ENCODE measurements around the gene ENKUR. TPM values are rescaled to one million over a fixed set of nuclear protein-coding genes. Genes with fewer than 3 reads are reported as not detected.

ENKUR gene
- total RNA-seq, 1 donor: 0.09 TPM

DNA sequence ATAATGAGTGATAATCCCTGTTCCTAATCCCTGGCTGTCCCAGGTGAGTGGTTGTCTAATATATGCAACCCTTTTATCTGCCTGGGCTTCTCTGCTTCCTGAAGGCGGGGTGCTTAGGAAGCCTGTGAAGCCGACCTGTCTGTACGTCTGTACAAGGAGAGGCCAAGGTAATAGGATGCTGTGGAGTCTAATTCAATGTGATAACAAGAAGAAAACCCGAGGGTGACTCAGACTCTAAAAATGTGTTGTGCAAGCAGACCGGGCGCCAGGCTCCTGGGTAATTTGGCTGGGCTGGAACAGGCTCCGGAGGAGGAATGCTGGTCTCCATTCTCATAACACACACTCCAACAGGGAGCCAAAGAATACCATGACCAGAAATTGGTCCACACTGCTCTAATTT, 44.0 kb upstream of the ENKUR start:
- no peak overlapping the region for H3K4me3 ChIP-seq (ENCODE audit: low read depth, low read length)
- peak; percentile 96 for DNase-seq (ENCODE audit: low read depth)

DNA sequence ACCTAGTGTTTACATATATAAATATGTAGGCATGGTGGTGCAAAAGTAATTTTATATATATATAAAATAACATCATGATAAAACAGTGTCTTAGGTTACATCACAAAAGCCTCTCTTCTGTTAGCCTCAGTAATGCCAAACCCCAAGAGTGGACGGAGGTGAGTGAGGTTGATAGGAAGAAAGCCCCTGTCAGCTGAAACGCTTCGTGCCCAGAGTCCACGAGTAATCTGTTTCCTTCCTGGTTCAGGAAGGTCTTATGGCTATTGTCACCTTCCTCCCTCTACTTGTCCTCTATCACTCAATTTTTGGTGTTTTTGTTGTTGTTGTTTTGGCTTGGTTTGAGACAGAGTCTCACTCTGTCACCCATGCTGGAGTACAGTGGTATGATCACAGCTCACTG, 41.9 kb upstream of the ENKUR start:
- no peak overlapping the region for H3K4me3 ChIP-seq (ENCODE audit: low read depth, low read length)
- no peak for DNase-seq (ENCODE audit: low read depth)
- TF ChIP-seq, protein P1, sequence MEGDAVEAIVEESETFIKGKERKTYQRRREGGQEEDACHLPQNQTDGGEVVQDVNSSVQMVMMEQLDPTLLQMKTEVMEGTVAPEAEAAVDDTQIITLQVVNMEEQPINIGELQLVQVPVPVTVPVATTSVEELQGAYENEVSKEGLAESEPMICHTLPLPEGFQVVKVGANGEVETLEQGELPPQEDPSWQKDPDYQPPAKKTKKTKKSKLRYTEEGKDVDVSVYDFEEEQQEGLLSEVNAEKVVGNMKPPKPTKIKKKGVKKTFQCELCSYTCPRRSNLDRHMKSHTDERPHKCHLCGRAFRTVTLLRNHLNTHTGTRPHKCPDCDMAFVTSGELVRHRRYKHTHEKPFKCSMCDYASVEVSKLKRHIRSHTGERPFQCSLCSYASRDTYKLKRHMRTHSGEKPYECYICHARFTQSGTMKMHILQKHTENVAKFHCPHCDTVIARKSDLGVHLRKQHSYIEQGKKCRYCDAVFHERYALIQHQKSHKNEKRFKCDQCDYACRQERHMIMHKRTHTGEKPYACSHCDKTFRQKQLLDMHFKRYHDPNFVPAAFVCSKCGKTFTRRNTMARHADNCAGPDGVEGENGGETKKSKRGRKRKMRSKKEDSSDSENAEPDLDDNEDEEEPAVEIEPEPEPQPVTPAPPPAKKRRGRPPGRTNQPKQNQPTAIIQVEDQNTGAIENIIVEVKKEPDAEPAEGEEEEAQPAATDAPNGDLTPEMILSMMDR (IDR thresholded peaks at IDR 0.05; ENCODE audit: insufficient read depth, low read length): no peak

More for the DNA sequence above, 44.0 kb upstream of the ENKUR start:
- TF ChIP-seq, protein P1 (IDR thresholded peaks at IDR 0.05; ENCODE audit: insufficient read depth, low read length): no peak

DNA sequence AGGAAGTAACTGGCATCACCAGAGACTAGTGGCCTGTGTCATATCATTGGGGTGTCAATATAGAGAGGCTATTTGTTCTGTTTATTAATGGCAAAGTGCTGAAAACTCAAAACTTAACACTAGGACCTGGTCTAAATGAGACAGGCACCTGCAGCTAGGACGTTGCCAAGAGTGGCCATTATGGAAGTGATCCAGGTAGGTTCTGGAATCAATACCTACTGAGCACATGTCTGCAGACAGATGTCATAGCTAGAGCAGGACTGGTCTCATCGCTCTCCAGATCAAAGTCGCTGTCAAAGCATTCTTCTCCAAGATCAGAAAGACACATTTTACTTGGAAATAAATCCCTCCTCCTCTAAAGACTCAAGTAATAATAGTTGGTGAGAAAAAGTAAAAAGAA, 40.8 kb upstream of the ENKUR start:
- TF ChIP-seq, protein P1 (IDR thresholded peaks at IDR 0.05; ENCODE audit: insufficient read depth, low read length): no peak
- no peak for DNase-seq (ENCODE audit: low read depth)
- H3K4me3 ChIP-seq (ENCODE audit: low read depth, low read length): no peak overlapping the region

DNA sequence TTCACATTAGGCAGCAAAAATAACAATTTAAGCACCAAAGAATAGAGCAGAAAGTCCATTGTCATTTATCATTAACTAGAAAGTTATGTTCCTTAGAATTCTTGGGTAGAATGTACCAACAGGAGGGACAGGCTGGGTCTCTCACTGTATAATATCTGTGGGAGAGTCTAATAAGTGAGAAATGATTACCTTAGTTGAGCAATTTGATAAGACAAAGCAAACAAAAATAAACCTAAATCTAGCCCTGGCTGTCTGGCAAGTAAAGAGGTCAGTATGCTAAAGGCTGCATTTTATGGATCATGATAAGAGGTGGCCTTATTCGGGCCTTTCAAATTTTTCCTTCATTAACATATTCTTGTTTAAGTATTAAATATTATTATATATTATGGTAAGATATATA, 36.1 kb upstream of the ENKUR start:
- no peak for DNase-seq (ENCODE audit: low read depth)
- TF ChIP-seq, protein P1 (IDR thresholded peaks at IDR 0.05; ENCODE audit: insufficient read depth, low read length): no peak
- H3K4me3 ChIP-seq (ENCODE audit: low read depth, low read length): no peak overlapping the region

DNA sequence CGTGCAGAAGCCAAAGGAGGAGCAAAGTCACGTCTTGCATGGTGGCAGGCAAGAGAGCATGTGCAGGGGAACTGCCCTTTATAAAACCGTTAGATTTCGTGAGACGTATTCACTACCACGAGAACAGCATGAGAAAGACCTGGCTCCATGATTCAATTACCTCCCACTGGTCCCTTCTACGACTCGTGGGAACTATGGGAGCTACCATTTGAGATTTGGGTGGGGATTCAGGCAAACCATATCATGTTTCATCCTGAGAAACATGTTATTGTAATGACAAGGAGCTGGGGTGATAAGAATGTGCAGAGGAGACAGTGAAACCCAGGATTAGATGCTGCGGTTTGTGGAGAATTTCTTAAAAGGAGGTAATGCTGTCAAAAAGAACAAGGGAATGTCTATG, 34.4 kb upstream of the ENKUR start:
- TF ChIP-seq, protein P1 (IDR thresholded peaks at IDR 0.05; ENCODE audit: insufficient read depth, low read length): no peak
- no peak overlapping the region for H3K4me3 ChIP-seq (ENCODE audit: low read depth, low read length)
- DNase-seq (ENCODE audit: low read depth): no peak

DNA sequence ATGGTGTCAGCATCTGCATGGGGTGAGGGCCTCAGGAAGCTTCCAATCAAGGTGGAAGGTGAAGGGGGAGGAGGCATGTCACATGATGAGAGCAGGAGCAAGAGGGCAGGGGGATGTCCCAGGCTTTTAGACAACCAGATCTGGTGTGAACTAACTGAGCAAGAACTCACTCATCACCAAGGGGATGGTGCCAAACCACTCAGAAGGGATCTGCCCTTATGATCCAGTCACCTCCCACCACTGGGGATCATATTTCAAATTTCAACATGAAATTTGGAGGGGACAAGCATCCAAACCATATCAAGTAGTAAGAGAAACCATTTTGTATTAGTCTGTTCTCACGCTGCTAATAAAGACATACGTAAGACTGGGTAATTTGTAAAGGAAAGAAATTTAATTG, 34.0 kb upstream of the ENKUR start:
- H3K4me3 ChIP-seq (ENCODE audit: low read depth, low read length): no peak overlapping the region
- TF ChIP-seq, protein P1 (IDR thresholded peaks at IDR 0.05; ENCODE audit: insufficient read depth, low read length): no peak
- DNase-seq (ENCODE audit: low read depth): peak; percentile 47

DNA sequence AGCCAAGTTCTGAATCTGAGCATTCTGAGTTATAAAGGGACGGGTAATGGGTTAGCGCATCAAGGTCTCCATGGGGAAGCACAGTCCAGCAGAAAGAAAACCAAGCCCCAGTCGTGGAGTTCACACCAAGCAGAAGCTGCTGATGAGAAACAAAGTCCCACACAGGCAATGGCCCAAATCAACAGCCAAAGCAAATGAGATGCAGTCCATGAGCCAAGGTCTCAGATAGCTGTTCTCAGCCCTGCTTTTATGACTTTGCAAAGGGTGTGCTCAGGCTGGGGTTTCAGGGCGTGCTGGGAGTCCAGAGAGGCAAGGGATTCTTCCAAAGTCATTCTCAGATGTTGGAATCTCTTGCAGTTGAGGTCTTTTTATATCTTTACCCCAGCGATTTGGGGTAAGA, 32.5 kb upstream of the ENKUR start:
- DNase-seq (ENCODE audit: low read depth): peak; percentile 62
- H3K4me3 ChIP-seq (ENCODE audit: low read depth, low read length): no peak overlapping the region
- TF ChIP-seq, protein P1 (IDR thresholded peaks at IDR 0.05; ENCODE audit: insufficient read depth, low read length): no peak

All from fibroblast of the aortic adventitia (primary cell).